ENCODE results near the gene CPN2.

GRCh38 chr3:194326968-194327217, 24.2 kb downstream of the CPN2 start:
- no peak for TF ChIP-seq CTCF (IDR thresholded peaks at IDR 0.05; ENCODE audit: extremely low read depth in 1 of 2, insufficient read depth in 1 of 2, low read depth in 1 of 2, low read length in 2 of 2)
- TF ChIP-seq MAX (IDR thresholded peaks at IDR 0.05; ENCODE audit: insufficient read depth, insufficient read length) = no peak
- TF ChIP-seq EZH2 (IDR thresholded peaks at IDR 0.05; ENCODE audit: borderline replicate concordance, low read depth, low read length, severe bottlenecking) = no peak
- TF ChIP-seq JUN (IDR thresholded peaks at IDR 0.05; ENCODE audit: borderline replicate concordance, insufficient read depth, insufficient read length, low read depth) = no peak
- TF ChIP-seq POLR2A (IDR thresholded peaks at IDR 0.05; ENCODE audit: low read depth, low read length) = no peak
- no peak for TF ChIP-seq GATA2 (IDR thresholded peaks at IDR 0.05; ENCODE audit: insufficient read depth, insufficient read length, low read depth, low read length)
- TF ChIP-seq MYC (IDR thresholded peaks at IDR 0.05; ENCODE audit: low read depth, low read length) = no peak
- no peak for TF ChIP-seq POLR2AphosphoS5 (IDR thresholded peaks at IDR 0.05; ENCODE audit: insufficient read depth, low read depth, low read length)
- TF ChIP-seq FOS (IDR thresholded peaks at IDR 0.05; ENCODE audit: borderline replicate concordance, insufficient read depth, low read length) = no peak

All from endothelial cell of umbilical vein (primary cell).